Natural killer cell treated with Interleukin-12 subunit alpha and Interleukin-12 subunit beta and Interleukin-15 and Interleukin-18, amount 100 ng/mL, for 72 hours (primary cell): Measurements from ENCODE around the gene LRRC74A. TPM values are rescaled to one million over a fixed set of nuclear protein-coding genes. Genes with fewer than 3 reads are reported as not detected.
A peak's percentile ranks its signal among the peaks of the same experiment; 100 is the strongest.

Experiments used
- ATAC-seq, 2 donors: fragments of 150-1000 bp; cut with Tn5 transposase in 1 of 2; sonication (Bioruptor Pico), chemical (Tn5 transposase) in 1 of 2; 2 replicates each; pipeline ENCODE4 v1.10.0; 2021
- DNase-seq: peaks from one replicate; pipeline ENCODE4 v3.0.0; 2022; ENCODE audit warnings: low spot score
- H3K27ac Mint-ChIP-seq, 2 donors: 1 replicate in 1 of 2; 2 replicates in 1 of 2; pipeline ENCODE4 v1.8.0; 2022; ENCODE audit warnings: mixed read lengths in 2 of 2, mild to moderate bottlenecking in 1 of 2, moderate library complexity in 1 of 2
- H3K27me3 Mint-ChIP-seq, 2 donors: 1 replicate in 1 of 2; 2 replicates in 1 of 2; pipeline ENCODE4 v1.8.0; 2022; ENCODE audit warnings: mixed read lengths in 2 of 2
- H3K36me3 Mint-ChIP-seq: one replicate; pipeline ENCODE4 v1.8.0; 2022; ENCODE audit warnings: mixed read lengths
- H3K4me1 Mint-ChIP-seq, 2 donors: 1 replicate in 1 of 2; 2 replicates in 1 of 2; pipeline ENCODE4 v1.8.0; 2022; ENCODE audit warnings: low read depth in 2 of 2, mixed read lengths in 2 of 2, mild to moderate bottlenecking in 1 of 2
- H3K4me3 Mint-ChIP-seq: one replicate; pipeline ENCODE4 v1.8.0; 2022; ENCODE audit warnings: mixed read lengths
- H3K9me3 Mint-ChIP-seq: 2 replicates; pipeline ENCODE4 v1.8.0; 2022; ENCODE audit warnings: mixed read lengths
- total RNA-seq, 2 donors: library from RNA; stranded (reverse); gene quantifications; one replicate each; pipeline ENCODE4 v1.2.3, GENCODE V29; 2022

LRRC74A gene
- total RNA-seq, 2 donors from 2014 or later, result not detected

GRCh38 chr14:76844223-76844622, 18.0 kb downstream of the LRRC74A start:
- Mint-ChIP-seq H3K4me3 (no peak overlapping the region), H3K27ac (no peak overlapping the region), H3K36me3 (no peaks in the 10 kb centered on the region), H3K9me3 (no peaks in the 10 kb centered on the region), H3K27me3 (peaks cover 18 to 20% of the 10 kb centered on the region in 2 donors), H3K4me1 (peaks cover 0 to 3% of the 10 kb centered on the region in 2 donors)
- ATAC-seq, result peak; percentile 83 to 95
- DNase-seq, result no peak

GRCh38 chr14:76846331-76847047, 20.3 kb downstream of the LRRC74A start:
- Mint-ChIP-seq H3K4me3 (no peak overlapping the region), H3K27me3 (peaks cover 18 to 20% of the 10 kb centered on the region in 2 donors)

DNA sequence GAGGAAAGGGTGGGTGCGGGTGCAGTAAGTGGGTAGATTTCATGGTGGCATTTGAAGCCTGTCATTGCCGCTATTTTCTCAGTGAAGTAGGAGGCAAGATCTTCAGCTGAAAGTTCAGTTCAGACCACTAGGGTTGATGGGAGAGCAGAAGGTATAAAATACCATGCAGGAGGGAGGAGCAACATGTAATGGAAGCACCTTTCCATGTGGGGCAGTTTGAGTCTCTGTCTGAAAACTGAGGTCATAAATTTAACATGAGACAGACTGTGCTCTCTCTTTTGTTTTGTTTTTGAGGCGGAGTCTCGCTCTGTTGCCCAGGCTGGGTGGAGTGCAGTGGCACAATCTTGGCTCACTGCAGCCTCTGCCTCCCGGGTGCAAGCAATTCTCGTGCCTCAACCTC, 22.7 kb downstream of the LRRC74A start:
- Mint-ChIP-seq H3K4me3 (no peak overlapping the region), H3K27ac (no peak overlapping the region), H3K27me3 (peaks cover 14 to 21% of the 10 kb centered on the region in 2 donors), H3K9me3 (no peaks in the 10 kb centered on the region), H3K4me1 (peaks cover 0 to 3% of the 10 kb centered on the region in 2 donors), H3K36me3 (no peaks in the 10 kb centered on the region)
- ATAC-seq (no peak), DNase-seq (no peak)

More at GRCh38 chr14:76846331-76847047, 20.3 kb downstream of the LRRC74A start:
- Mint-ChIP-seq H3K27ac (no peak overlapping the region), H3K36me3 (no peaks in the 10 kb centered on the region), H3K9me3 (no peaks in the 10 kb centered on the region), H3K4me1 (peaks cover 0 to 3% of the 10 kb centered on the region in 2 donors)
- no peak for DNase-seq
- ATAC-seq, result no peak

DNA sequence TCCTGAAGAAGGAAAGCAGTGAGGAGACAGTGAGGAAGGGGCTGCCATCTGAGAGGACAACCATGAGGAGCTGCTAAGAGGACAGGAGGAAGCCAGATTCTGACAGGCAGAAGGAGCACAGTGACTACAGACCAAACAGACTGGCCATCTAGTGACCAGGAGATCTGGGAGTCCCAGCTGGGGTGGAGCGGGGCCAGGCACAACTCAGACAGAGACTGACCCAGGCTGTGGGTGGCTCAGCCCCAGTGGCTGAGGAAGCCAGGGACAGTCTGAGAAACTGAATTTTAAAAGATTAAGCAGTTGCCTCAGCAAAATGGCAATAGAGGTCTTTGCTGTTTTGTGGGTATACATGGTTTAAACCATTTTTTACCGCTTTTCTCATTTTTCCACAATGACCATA, 28.9 kb downstream of the LRRC74A start:
- DNase-seq (no peak), ATAC-seq (no peak)
- Mint-ChIP-seq H3K4me3 (no peak overlapping the region), H3K9me3 (no peaks in the 10 kb centered on the region), H3K36me3 (no peaks in the 10 kb centered on the region), H3K4me1 (no peaks in the 10 kb centered on the region), H3K27me3 (peaks cover 20 to 29% of the 10 kb centered on the region in 2 donors), H3K27ac (no peak overlapping the region)

GRCh38 chr14:76856769-76857168, 30.6 kb downstream of the LRRC74A start:
- DNase-seq (no peak), ATAC-seq (no peak)
- no peak overlapping the region for H3K27ac Mint-ChIP-seq
- no peaks in the 10 kb centered on the region for H3K4me1 Mint-ChIP-seq
- H3K36me3 Mint-ChIP-seq, result no peaks in the 10 kb centered on the region
- no peaks in the 10 kb centered on the region for H3K9me3 Mint-ChIP-seq
- peaks cover 20 to 29% of the 10 kb centered on the region in 2 donors for H3K27me3 Mint-ChIP-seq
- no peak overlapping the region for H3K4me3 Mint-ChIP-seq

- Mint-ChIP-seq H3K9me3 (no peaks in the 10 kb centered on the region), H3K4me3 (no peak overlapping the region), H3K27me3 (peaks cover 20 to 23% of the 10 kb centered on the region in 2 donors), H3K27ac (no peak overlapping the region), H3K36me3 (no peaks in the 10 kb centered on the region), H3K4me1 (peaks cover 0 to 3% of the 10 kb centered on the region in 2 donors)
- DNase-seq, result no peak
- no peak for ATAC-seq
Observed at GRCh38 chr14:76861574-76862255, 35.5 kb downstream of the LRRC74A start.

DNA sequence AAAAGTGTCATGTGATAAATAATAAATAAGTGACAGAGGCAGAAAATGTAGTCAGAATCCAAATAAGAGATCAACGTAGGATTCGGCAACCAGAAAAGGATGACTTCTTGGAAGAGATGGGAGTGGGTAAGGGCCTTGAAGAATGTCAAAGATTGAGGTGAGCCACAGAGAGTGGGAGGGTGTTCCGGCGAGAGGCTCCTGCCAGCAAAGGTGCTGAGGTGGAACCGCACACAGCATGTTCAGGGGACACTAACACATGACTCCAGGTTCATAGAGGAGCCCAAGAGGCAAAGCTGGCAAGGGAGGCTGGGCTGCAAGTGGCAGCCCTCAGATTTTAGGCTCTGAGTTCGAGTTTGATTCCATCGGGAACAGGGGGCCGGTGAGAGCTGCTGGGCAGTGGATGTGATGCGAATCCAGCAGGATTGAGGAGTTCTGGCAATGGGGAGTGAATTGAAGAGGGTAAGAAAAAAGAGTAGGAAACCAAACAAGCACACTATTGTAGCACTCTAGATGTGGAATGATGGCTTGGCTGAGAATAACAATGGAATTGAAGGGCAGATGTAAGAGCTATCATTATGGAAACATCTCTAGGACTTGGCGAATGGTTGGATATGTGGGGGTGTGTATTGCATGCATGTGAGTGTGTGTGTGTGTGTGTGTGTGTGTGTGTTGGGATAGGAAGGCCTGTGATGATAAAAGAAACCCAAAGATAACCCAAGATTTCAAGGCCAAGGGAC, 36.5 kb downstream of the LRRC74A start:
- Mint-ChIP-seq H3K4me3 (no peak overlapping the region), H3K27ac (no peak overlapping the region), H3K4me1 (peaks cover 4 to 8% of the 10 kb centered on the region in 2 donors), H3K36me3 (no peaks in the 10 kb centered on the region), H3K9me3 (no peaks in the 10 kb centered on the region), H3K27me3 (peaks cover 14 to 19% of the 10 kb centered on the region in 2 donors)
- DNase-seq (no peak), ATAC-seq (no peak)

DNA sequence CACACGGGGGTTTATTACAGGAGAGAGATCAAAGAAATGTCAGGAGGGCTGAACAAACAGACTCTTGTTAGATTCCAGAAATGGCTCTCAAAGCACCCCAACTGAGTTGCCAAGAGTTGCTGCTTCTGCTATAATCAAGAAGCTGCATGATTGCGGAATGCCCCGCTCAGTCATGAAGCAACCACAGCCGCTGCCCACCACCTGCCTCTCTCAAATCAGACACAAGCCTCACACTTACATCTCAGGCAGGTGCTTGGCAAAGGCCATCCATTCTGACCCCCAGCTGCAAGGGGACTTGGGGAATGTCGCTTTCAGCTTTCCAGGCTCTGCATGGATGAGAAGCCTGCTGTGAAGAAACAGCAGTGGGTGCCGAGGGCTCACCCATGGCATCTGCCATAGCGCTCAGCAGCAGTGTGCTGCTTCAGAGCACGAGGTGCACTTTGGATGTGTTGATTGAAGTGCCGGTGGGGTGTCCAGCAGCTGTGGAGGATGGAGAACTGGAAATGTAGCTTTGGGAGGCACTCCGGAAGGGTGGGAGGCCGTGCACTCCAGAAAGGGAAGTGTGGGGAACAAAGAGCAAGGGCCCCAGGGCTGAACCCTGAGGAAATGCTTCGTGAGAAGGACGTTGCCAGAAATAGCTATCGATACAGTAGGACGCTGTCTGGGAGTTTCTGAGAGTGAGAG, 37.7 kb downstream of the LRRC74A start:
- no peak overlapping the region for H3K27ac Mint-ChIP-seq
- peaks cover 8 to 14% of the 10 kb centered on the region in 2 donors for H3K4me1 Mint-ChIP-seq
- H3K27me3 Mint-ChIP-seq, result peaks cover 14 to 19% of the 10 kb centered on the region in 2 donors
- H3K36me3 Mint-ChIP-seq, result no peaks in the 10 kb centered on the region
- no peak for DNase-seq
- H3K4me3 Mint-ChIP-seq, result no peak overlapping the region
- ATAC-seq, result no peak
- no peaks in the 10 kb centered on the region for H3K9me3 Mint-ChIP-seq

GRCh38 chr14:76866456-76866855, 40.2 kb downstream of the LRRC74A start:
- peaks cover 24 to 25% of the 10 kb centered on the region in 2 donors for H3K27me3 Mint-ChIP-seq
- H3K4me1 Mint-ChIP-seq, result peaks cover 8 to 14% of the 10 kb centered on the region in 2 donors
- no peak overlapping the region for H3K27ac Mint-ChIP-seq
- no peaks in the 10 kb centered on the region for H3K9me3 Mint-ChIP-seq
- no peaks in the 10 kb centered on the region for H3K36me3 Mint-ChIP-seq
- ATAC-seq (no peak), DNase-seq (no peak)
- H3K4me3 Mint-ChIP-seq, result no peak overlapping the region

- H3K4me3 Mint-ChIP-seq, result peak overlapping the region; percentile 11
- no peaks in the 10 kb centered on the region for H3K9me3 Mint-ChIP-seq
- H3K27me3 Mint-ChIP-seq, result peaks cover 18 to 20% of the 10 kb centered on the region in 2 donors
- H3K36me3 Mint-ChIP-seq, result no peaks in the 10 kb centered on the region
- ATAC-seq, result peak in 1 of 2 donors; percentile 45
- no peak for DNase-seq
- no peak overlapping the region for H3K27ac Mint-ChIP-seq
- H3K4me1 Mint-ChIP-seq, result peaks cover 8 to 14% of the 10 kb centered on the region in 2 donors
Observed at GRCh38 chr14:76867516-76868453, 41.6 kb downstream of the LRRC74A start.

- Mint-ChIP-seq H3K36me3 (no peaks in the 10 kb centered on the region), H3K4me1 (peaks cover 8 to 14% of the 10 kb centered on the region in 2 donors), H3K27me3 (peaks cover 10 to 13% of the 10 kb centered on the region in 2 donors), H3K27ac (no peak overlapping the region), H3K9me3 (no peaks in the 10 kb centered on the region), H3K4me3 (no peak overlapping the region)
- ATAC-seq (no peak), DNase-seq (no peak)
Observed at GRCh38 chr14:76868454-76869170, 42.4 kb downstream of the LRRC74A start.

- no peak for ATAC-seq
- Mint-ChIP-seq H3K27me3 (peaks cover 6 to 10% of the 10 kb centered on the region in 2 donors), H3K36me3 (no peaks in the 10 kb centered on the region), H3K27ac (no peak overlapping the region), H3K4me3 (no peak overlapping the region), H3K9me3 (no peaks in the 10 kb centered on the region), H3K4me1 (peaks cover 8 to 10% of the 10 kb centered on the region in 2 donors)
- no peak for DNase-seq
Observed at GRCh38 chr14:76870166-76870565, 44.0 kb downstream of the LRRC74A start.
